ENCODE results near the gene MOB3B.

DNA sequence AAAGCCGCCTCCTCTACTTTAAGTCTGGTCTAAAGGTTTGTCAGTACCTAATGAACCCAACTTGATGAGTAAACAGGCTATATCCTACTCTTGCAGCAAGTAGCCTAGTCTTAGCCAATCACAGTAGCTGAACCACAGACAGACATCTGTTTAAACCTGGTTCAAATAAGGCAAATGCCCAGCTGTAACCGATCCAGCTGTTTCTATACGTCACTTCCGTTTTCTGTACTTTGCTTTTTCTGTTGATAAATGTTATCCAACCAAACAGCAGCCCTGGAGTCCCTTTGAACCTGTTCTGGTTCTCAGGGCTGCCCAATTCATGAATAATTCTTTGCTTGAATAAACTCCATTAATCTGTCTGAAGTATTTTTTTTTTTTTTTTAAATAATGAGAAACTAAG is 155.8 kb downstream of the MOB3B start:
- TF ChIP-seq SIN3A (IDR thresholded peaks at IDR 0.05; ENCODE audit: borderline replicate concordance, low read depth, low read length) (no peak), JUND (IDR thresholded peaks at IDR 0.05) (no peak), RCOR1 (IDR thresholded peaks at IDR 0.05; ENCODE audit: low read length) (no peak), EP300 (IDR thresholded peaks at IDR 0.05; ENCODE audit: borderline replicate concordance in 1 of 2, low read depth in 1 of 2, low read length in 1 of 2) (no peak), FOXM1 (IDR thresholded peaks at IDR 0.05; ENCODE audit: low read depth) (no peak), TEAD4 (IDR thresholded peaks at IDR 0.05; ENCODE audit: borderline replicate concordance, insufficient read depth) (no peak), MXI1 (IDR thresholded peaks at IDR 0.05; ENCODE audit: low read depth, low read length) (no peak), FOSL2 (IDR thresholded peaks at IDR 0.05; ENCODE audit: borderline replicate concordance, low read depth) (no peak), RAD21 (IDR thresholded peaks at IDR 0.05; ENCODE audit: low read length) (no peak)
- TF ChIP-seq, protein P1, sequence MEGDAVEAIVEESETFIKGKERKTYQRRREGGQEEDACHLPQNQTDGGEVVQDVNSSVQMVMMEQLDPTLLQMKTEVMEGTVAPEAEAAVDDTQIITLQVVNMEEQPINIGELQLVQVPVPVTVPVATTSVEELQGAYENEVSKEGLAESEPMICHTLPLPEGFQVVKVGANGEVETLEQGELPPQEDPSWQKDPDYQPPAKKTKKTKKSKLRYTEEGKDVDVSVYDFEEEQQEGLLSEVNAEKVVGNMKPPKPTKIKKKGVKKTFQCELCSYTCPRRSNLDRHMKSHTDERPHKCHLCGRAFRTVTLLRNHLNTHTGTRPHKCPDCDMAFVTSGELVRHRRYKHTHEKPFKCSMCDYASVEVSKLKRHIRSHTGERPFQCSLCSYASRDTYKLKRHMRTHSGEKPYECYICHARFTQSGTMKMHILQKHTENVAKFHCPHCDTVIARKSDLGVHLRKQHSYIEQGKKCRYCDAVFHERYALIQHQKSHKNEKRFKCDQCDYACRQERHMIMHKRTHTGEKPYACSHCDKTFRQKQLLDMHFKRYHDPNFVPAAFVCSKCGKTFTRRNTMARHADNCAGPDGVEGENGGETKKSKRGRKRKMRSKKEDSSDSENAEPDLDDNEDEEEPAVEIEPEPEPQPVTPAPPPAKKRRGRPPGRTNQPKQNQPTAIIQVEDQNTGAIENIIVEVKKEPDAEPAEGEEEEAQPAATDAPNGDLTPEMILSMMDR (IDR thresholded peaks at IDR 0.05) = no peak
